Tibial nerve (tissue), 3 donors: ENCODE data around the gene SEC62.

ENCODE experiments used
- CTCF ChIP-seq, 5 experiments: fragments of 200-600 bp in 3 of 5; fragments of 450-650 bp in 2 of 5; sonication (generic) in 3 of 5; IDR thresholded peaks; one replicate each; pipeline ENCODE4 v1.5.1; 2016 to 2019; ENCODE audit warnings: antibody characterized with exemption in 5 of 5, mild to moderate bottlenecking in 3 of 5, moderate library complexity in 2 of 5
- POLR2A ChIP-seq, 2 donors: fragments of 450-650 bp; IDR thresholded peaks; one replicate each; pipeline ENCODE4 v1.6.1; 2017; ENCODE audit warnings: antibody characterized with exemption in 2 of 2, mild to moderate bottlenecking in 2 of 2, moderate library complexity in 2 of 2

- TF ChIP-seq CTCF (IDR thresholded peaks at IDR 0.05) (no peak), POLR2A (IDR thresholded peaks at IDR 0.05) (no peak)
These were observed 27.2 kb downstream of the SEC62 start for GRCh38 chr3:169993761-169994160.
